ENCODE results near the gene CUEDC1. TPM values are rescaled to one million over a fixed set of nuclear protein-coding genes. Genes with fewer than 3 reads are reported as not detected.
A peak's percentile ranks its signal among the peaks of the same experiment; 100 is the strongest.

Gene CUEDC1
- total and polyA plus RNA-seq, 2 of the 13 experiments (the other 11 are each of a cell fraction or from before 2014, with no cell fraction given) = 7.4 to 12.9 TPM

DNA sequence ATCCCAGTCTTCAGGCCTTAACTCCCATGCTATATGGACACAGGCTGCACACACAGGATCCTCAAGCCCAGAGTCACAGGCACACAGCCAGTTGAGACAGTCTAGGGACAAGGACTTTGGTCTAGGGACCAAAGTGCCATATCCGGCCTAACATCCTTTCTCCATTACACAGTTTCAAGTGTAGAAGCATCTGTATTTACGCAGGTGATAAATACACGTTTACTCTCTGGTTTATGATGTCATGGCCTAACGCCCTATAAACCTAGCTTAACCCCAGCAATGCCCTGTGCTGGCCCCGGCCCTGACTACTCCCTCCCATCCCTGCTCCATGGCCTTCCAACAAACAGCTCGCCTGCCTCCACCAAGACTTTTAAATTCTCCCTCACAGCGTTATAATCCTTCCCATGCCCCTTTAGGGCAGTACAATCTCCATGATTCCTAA lies 17.1 kb downstream of the CUEDC1 start (continued):
- no peak for TF ChIP-seq SNAPC5 (CRISPR knock-in tag; IDR thresholded peaks at IDR 0.05; ENCODE audit: borderline replicate concordance)
- TF ChIP-seq ZNF136 (CRISPR knock-in tag; IDR thresholded peaks at IDR 0.05; ENCODE audit: low read depth) = no peak
- TF ChIP-seq ZNF614 (CRISPR knock-in tag; IDR thresholded peaks at IDR 0.05; ENCODE audit: borderline replicate concordance) = peak; percentile 67
- no peak for TF ChIP-seq CBX1 (IDR thresholded peaks at IDR 0.05; ENCODE audit: low read depth)
- no peak for TF ChIP-seq ATAD3A (CRISPR knock-in tag; IDR thresholded peaks at IDR 0.05)
- no peak for TF ChIP-seq HCFC1 (IDR thresholded peaks at IDR 0.05; ENCODE audit: low read depth, low read length)
- TF ChIP-seq ZBTB49 (CRISPR knock-in tag; IDR thresholded peaks at IDR 0.05; ENCODE audit: borderline replicate concordance) = 0 out of 2 replicates have a peak, but pooled peaks have one; percentile 58
- TF ChIP-seq ZNF331 (CRISPR knock-in tag; IDR thresholded peaks at IDR 0.05) = 0 out of 2 replicates have a peak, but pooled peaks have one; percentile 27
- TF ChIP-seq ZNF263 (CRISPR knock-in tag; IDR thresholded peaks at IDR 0.05) = no peak
- no peak for TF ChIP-seq IKZF1 (IDR thresholded peaks at IDR 0.05)
- no peak for TF ChIP-seq NPAS2 (CRISPR knock-in tag; IDR thresholded peaks at IDR 0.05; ENCODE audit: borderline replicate concordance)
- TF ChIP-seq NFYB (CRISPR knock-in tag; IDR thresholded peaks at IDR 0.05) = no peak
- no peak for TF ChIP-seq GLI4 (CRISPR knock-in tag; IDR thresholded peaks at IDR 0.05; ENCODE audit: borderline replicate concordance)
- peak; percentile 95 for TF ChIP-seq HDAC2 (CRISPR knock-in tag; IDR thresholded peaks at IDR 0.05)
- TF ChIP-seq ZNF33A (CRISPR knock-in tag; IDR thresholded peaks at IDR 0.05; ENCODE audit: borderline replicate concordance) = no peak
- TF ChIP-seq, protein P1, sequence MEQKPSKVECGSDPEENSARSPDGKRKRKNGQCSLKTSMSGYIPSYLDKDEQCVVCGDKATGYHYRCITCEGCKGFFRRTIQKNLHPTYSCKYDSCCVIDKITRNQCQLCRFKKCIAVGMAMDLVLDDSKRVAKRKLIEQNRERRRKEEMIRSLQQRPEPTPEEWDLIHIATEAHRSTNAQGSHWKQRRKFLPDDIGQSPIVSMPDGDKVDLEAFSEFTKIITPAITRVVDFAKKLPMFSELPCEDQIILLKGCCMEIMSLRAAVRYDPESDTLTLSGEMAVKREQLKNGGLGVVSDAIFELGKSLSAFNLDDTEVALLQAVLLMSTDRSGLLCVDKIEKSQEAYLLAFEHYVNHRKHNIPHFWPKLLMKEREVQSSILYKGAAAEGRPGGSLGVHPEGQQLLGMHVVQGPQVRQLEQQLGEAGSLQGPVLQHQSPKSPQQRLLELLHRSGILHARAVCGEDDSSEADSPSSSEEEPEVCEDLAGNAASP (CRISPR knock-in tag; IDR thresholded peaks at IDR 0.05; ENCODE audit: borderline replicate concordance) = peak; percentile 92
- TF ChIP-seq ZBTB38 (CRISPR knock-in tag; IDR thresholded peaks at IDR 0.05) = peak; percentile 74
- TF ChIP-seq CHD4 (IDR thresholded peaks at IDR 0.05; ENCODE audit: borderline replicate concordance, low read length) = no peak
- no peak for TF ChIP-seq ZBTB7A (CRISPR knock-in tag; IDR thresholded peaks at IDR 0.05)
- no peak for TF ChIP-seq ARHGAP35 (CRISPR knock-in tag; IDR thresholded peaks at IDR 0.05; ENCODE audit: borderline replicate concordance)
- TF ChIP-seq HNRNPUL1 (IDR thresholded peaks at IDR 0.05; ENCODE audit: low read depth, low read length) = no peak
- TF ChIP-seq ZNF704 (CRISPR knock-in tag; IDR thresholded peaks at IDR 0.05; ENCODE audit: borderline replicate concordance) = no peak
- TF ChIP-seq, protein P2, sequence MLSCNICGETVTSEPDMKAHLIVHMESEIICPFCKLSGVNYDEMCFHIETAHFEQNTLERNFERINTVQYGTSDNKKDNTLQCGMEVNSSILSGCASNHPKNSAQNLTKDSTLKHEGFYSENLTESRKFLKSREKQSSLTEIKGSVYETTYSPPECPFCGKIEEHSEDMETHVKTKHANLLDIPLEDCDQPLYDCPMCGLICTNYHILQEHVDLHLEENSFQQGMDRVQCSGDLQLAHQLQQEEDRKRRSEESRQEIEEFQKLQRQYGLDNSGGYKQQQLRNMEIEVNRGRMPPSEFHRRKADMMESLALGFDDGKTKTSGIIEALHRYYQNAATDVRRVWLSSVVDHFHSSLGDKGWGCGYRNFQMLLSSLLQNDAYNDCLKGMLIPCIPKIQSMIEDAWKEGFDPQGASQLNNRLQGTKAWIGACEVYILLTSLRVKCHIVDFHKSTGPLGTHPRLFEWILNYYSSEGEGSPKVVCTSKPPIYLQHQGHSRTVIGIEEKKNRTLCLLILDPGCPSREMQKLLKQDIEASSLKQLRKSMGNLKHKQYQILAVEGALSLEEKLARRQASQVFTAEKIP (CRISPR knock-in tag; IDR thresholded peaks at IDR 0.05; ENCODE audit: borderline replicate concordance) = no peak
- peak; percentile 99 for TF ChIP-seq HNF4A (CRISPR knock-in tag; IDR thresholded peaks at IDR 0.05)
- TF ChIP-seq ADNP (CRISPR knock-in tag; IDR thresholded peaks at IDR 0.05) = no peak
- peak; percentile 74 for TF ChIP-seq NCOA2 (CRISPR knock-in tag; IDR thresholded peaks at IDR 0.05)

Data from HepG2 (cell line).